HL-60/S4 treated with retinoic acid at 250 ng/mL for 4 days and 3 days (cell line): ENCODE results near the gene UBR4.
"Not testable (repeated sequence)": the region's sequence is repeated elsewhere in the genome, so short reads cannot be mapped to it uniquely, and the experiment has no call there.

Source experiments
- in situ Hi-C: fragments of 300-500 bp; cut with MboI; formaldehyde crosslinking; loops from 2 replicates; pipeline ENCODE4 v1.7.0; 2022; ENCODE audit warnings: low sequenced_read_pairs

Gene UBR4

DNA sequence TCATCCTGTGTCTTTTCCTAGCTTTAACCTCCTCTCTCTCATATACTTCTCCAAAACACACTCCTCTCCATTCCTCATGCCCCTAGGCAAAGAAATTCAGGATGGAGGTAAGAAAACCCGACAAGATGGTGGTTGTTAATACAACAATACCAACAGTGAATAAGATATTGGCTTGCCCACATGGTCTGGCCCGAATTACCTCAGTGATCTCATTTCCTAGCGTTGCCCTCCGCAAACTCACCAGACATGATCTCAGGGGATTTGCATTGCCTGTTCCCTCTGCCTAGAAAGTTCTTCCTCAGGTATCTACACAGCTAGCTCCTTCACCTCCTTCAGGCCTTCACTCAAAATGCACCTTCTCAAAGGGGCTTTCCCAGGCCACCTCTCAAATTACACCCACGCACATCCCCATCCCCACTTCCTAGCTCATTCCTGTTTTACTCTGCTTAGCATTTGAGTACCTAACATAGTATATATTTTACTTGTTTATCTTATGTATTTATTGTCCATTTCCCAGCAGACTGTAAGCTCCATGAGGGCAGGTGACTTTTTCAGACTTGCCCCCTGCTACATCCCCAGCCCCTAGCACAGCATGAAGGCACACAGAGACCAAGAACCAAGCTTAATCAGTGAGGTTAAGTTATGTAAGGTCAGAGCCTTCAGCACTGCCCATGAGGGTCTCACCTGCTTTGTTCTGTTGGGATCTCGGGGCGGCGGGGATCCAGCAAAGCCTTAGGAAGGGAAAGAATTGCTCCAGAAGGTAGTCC lies 10.2 kb upstream of the UBR4 start:
- in situ Hi-C loops, result no loop called here

DNA sequence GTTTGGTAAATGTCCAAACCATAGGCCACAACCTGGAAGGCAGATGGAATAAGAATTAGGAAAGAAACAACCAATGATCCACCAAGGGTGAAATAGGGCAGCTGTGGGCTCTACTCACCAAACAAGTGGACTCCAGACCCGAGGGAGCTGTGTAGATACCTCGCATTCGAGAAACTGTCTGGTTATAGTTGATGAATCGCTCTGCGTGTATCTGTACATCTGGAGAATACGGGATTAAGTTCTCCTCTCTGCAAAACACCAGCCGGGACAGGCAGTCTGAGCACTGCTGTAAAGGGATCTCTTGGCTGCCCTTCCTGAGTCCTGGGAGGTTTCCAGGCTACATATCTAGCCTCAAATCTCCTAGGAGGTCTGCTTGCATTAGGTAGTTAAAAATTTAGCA lies 9.4 kb upstream of the UBR4 start:
- in situ Hi-C loops, result no loop called here

DNA sequence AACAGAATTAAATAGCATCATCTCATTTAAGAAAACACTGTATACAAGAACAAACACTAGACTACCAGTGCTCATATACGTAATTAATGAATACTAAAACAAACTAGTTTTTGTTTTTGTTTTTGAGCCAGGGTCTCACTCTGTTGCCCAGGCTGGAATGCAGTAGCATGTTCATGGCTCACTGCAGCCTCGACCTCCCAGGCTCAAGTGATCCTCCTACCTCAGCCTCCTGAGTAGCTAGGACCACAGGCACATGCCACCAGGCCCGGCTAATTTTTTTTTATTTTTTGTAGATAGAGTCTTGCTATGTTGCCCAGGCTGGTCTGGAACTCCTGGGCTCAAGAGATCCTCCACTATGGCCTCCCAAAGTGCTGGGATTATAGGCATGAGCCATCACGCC lies 6.5 kb upstream of the UBR4 start:
- in situ Hi-C loops, result not testable (repeated sequence)

DNA sequence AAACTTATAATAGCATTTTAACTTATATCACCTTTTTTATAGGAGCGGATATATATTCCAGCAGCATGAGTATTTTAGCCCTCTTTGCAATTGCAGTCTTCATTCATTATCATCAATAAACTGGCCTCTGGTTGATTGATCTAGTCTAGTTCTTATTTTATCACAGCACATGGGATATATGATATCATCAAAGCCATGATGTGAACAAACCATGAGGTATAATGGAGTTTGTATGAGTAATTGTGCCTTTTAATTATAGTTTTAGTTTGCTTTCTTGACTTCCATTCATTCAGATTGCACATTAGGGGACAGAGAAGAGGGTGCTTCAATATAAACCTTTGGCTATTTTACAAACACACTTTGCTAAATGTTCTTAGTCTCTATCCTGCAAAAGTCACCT lies 3.5 kb upstream of the UBR4 start:
- in situ Hi-C loops, result no loop called here

DNA sequence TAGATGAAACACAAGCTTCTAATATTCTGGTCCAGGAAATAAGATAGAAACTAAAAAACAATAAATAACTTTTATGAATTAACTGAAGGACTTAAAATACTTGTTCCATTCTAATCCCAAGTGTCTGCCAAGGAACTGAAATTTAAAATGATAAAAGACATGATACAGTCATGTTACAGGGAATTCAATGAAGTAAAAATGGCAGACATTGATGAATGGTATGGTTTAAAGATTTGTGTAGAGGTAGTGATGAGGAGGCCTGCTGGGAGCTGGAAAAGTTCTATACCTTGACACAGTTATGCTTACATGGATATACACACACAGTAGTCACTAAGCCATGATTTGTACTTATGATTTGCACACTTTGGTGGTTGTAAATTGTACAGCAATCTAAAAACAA lies 2.1 kb upstream of the UBR4 start:
- in situ Hi-C loops, result no loop called here

DNA sequence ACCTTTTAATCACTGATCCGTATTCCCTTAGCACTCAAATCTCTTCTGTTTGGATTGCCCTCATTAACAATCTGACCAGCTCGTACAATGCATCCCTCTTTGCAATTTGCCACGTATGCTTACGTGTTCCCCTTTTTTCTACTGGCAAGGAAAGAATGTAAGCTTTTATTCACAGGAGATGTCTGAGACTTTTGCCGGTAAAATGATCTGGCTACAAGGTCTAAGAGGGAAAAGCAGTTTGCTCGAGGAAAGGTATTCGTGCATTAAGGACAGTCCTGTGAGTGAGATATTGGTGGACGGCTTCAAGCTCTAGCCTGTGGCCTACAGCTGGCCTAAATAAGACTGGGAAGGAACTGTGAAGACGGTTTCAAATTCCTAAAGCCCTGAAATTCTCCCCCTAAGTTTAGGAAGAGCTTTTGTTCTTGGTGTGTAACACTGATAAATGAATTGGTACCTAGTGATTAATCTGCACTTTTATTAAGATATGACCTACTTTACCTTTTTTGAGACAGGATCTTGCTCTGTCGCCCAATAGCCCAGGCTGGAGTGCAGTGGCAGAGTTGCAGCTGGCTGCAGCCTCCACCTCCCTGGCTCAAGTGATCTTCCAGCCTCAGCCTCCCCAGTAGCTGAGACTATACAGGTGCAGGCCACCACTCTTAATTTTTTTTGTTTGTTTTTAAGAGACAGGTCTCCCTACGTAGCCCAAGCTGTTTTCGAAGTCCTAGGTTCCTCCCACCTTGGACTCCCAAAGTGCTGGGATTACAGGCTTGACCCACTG lies 895 bp upstream of the UBR4 start:
- in situ Hi-C loops, result no loop called here

DNA sequence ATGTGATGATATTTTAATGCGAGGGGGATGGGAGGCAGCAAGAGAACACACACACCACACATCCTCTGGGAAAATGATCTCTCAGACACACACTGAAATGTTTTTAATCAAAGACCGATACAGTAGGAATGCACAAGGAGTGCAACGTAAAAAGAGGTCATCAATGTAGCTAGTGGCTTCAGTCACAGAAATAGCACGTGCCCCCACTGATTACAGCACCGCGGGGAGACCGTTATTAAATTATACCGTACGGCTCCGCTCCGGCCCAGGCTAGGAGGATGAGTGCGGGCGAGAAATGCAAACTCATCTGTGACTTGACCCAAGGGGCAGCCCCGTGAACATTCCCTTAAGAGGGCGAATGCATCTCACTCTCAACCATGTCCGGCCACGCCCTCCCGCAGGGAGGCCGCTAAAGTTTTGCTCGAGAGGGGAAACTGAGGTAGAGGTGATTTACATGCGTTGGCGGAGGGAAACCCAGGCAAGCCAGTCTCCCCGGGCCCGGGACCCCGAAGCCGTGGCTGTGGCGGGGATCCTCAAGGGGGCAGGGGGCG lies 552 bp downstream of the UBR4 start:
- in situ Hi-C loops, result no loop called here

- in situ Hi-C loops, result no loop called here
Observed at GRCh38 chr1:19208710-19209438, 1.2 kb downstream of the UBR4 start.

- in situ Hi-C loops, result no loop called here
Observed at GRCh38 chr1:19206947-19207346, 3.1 kb downstream of the UBR4 start.

- in situ Hi-C loops, result no loop called here
Observed at GRCh38 chr1:19205845-19206244, 4.2 kb downstream of the UBR4 start.

- in situ Hi-C loops, result no loop called here
Observed at GRCh38 chr1:19205403-19205802, 4.7 kb downstream of the UBR4 start.

GRCh38 chr1:19204446-19205266 lies 5.4 kb downstream of the UBR4 start:
- in situ Hi-C loops, result no loop called here

DNA sequence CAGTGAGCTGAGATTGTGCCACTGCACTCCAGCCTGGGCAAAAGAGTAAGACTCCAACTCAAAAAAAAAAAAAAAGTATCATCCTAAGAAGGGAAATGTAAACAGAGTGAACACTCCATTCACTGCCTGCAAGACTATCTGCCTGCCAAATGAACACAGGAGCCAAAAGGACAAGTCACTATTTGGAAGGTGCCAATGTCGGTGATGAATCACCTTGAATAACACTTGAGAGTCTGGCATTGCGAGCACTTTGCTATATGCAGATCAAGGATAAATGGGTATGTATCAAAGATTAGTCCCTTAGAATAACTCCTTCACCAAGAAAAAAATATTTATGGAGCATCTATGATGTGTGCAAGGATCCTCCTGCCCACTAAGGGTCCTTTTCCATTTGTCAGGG lies 6.6 kb downstream of the UBR4 start:
- in situ Hi-C loops, result no loop called here

- in situ Hi-C loops, result no loop called here
Observed at GRCh38 chr1:19202396-19202795, 7.7 kb downstream of the UBR4 start.

DNA sequence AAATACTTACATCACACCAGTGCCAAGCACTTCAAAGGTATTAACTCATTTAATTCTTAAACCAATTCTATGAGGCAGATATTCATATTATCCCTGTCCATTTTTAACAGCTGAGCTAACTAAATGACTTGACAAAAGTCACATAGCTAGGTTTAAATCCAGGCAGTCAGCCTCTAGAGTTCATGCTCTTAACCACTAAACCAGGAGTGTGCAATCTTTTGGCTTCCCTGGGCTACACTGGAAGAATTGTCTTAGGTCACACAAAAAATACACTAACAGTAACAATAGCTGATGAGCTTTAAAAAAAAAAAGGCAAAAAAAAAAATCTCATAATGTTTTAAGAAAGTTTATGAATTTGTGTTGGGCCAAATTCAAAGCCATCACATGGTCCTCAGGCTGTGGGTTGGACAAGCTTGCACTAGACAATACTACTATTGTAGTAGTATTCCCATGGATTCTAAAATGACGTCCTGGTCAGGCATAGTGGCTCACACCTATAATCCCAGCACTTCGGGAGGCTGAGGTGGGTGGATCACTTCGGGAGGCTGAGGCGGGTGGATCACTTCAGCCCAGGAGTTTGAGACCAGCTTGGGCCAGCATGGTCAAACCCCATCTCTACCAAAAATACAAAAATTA lies 10.0 kb downstream of the UBR4 start:
- in situ Hi-C loops, result no loop called here

- in situ Hi-C loops, result no loop called here
Observed at GRCh38 chr1:19199329-19199968, 10.6 kb downstream of the UBR4 start.

DNA sequence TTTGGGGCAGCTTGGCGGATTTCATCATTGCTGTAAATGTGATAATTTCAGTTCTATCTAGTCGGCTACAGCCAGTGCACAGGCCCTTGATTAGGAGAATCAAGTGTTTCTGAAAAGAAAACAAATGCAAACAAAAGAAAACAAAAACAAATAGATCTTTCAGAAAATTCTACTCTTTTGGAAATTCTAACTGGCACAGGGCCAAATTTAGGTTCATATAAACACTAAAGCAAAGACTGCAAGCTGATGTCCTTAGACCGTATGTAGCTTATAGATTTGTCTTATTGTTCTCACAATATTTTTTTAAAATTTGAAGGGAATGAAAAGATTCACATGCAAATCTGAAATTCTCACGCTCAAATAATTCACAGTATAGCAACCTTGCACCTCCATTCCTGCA lies 11.2 kb downstream of the UBR4 start:
- in situ Hi-C loops, result no loop called here

DNA sequence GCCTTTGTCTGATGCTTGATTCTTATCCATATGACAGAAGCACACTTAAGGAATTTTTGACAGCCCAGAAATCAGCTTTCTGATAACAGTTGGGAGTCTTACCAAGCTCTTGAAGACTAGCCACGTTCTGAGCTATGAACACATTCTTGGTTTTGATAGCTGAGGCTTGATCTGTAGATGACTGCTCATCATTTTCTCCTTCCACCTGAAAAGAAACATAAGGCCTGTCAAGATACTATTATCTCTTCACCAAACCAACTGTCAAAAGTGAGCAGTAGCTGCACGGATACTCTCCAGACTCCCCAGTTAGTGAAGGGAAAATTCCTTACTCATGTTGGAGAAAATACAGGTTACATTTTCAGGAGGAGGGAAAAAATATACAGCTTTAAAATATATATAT lies 12.2 kb downstream of the UBR4 start:
- in situ Hi-C loops, result no loop called here

DNA sequence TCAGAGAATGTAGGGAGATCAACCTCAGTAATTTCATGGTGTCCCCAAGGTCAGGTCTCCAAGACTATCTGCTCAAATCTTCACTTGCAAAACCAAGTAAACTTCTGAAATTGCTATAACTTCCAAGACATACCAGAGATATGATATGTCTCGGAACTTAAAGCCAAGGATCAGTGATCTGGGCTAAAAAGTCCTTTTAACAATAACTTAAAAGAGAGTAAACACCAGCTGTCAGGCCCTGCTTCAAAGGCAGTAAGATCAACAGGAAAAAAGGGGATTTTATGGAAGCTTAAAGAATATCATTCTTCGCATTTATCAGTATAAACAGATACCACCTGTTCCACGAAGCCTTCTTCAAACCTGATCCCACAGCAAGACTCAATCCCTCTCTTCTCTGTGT lies 13.7 kb downstream of the UBR4 start:
- in situ Hi-C loops, result no loop called here

GRCh38 chr1:19193004-19193403 lies 17.1 kb downstream of the UBR4 start:
- in situ Hi-C loops, result no loop called here
